Astrocyte (in vitro differentiated cells and primary cell): ENCODE data around the gene HSD17B11.

ENCODE experiments used
- CTCF ChIP-seq: IDR thresholded peaks from 2 replicates; pipeline ENCODE4 v1.5.1; 2011; ENCODE audit warnings: low read depth, mild to moderate bottlenecking, inconsistent platforms, low read length, moderate library complexity; ENCODE audit not compliant: insufficient read depth
- EZH2 ChIP-seq: IDR thresholded peaks from 2 replicates; pipeline ENCODE4 v1.6.1; 2012; ENCODE audit warnings: mild to moderate bottlenecking, low read length, inconsistent platforms; ENCODE audit not compliant: insufficient read depth

GRCh38 chr4:87370068-87370467, 20.9 kb downstream of the HSD17B11 start:
- TF ChIP-seq CTCF (no peak), EZH2 (no peak)
